GM20000 (cell line): ENCODE measurements around the gene IRF8.

Experiments used
- DNase-seq: peaks from one replicate; pipeline ENCODE4 v3.0.0; 2012; ENCODE audit warnings: low spot score
- TF ChIP-seq, protein P1 (sequence below): IDR thresholded peaks from 2 replicates; pipeline ENCODE4 v1.5.1; 2012; ENCODE audit warnings: mild to moderate bottlenecking, control low read depth; ENCODE audit errors: extremely low read depth, missing control alignments

IRF8 gene

DNA sequence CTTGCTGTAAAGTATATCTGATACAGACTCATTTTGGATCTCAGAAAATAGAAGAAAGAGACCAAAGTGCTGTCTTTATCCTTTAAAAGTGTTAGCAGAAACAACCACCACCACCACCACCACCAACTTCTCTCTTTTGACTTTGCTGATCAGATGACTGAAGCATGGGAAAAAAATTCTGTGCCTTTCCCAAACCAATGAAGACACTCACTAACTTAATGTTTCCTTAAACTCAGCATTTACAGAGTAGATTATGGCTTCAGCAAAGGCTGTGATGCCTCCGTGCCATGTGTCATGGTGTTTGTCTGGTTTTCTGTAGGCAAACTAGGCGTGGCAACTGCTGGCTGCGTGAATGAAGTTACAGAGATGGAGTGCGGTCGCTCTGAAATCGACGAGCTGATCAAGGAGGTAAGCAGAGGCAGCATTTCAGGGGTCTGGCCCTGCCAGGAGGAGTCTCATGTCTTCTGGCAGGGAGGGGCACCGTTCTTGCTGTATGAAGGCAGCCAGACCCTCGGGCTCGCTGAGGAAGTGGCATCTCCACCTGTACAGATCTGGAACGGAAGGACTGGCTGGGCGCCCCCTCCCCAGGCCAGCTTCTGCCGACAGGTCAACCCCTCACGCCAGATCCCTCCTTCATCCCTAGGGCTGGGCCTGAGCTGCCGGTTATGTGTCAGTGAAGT is 12.4 kb downstream of the IRF8 start:
- no peak for DNase-seq
- TF ChIP-seq, protein P1, sequence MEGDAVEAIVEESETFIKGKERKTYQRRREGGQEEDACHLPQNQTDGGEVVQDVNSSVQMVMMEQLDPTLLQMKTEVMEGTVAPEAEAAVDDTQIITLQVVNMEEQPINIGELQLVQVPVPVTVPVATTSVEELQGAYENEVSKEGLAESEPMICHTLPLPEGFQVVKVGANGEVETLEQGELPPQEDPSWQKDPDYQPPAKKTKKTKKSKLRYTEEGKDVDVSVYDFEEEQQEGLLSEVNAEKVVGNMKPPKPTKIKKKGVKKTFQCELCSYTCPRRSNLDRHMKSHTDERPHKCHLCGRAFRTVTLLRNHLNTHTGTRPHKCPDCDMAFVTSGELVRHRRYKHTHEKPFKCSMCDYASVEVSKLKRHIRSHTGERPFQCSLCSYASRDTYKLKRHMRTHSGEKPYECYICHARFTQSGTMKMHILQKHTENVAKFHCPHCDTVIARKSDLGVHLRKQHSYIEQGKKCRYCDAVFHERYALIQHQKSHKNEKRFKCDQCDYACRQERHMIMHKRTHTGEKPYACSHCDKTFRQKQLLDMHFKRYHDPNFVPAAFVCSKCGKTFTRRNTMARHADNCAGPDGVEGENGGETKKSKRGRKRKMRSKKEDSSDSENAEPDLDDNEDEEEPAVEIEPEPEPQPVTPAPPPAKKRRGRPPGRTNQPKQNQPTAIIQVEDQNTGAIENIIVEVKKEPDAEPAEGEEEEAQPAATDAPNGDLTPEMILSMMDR = no peak

DNA sequence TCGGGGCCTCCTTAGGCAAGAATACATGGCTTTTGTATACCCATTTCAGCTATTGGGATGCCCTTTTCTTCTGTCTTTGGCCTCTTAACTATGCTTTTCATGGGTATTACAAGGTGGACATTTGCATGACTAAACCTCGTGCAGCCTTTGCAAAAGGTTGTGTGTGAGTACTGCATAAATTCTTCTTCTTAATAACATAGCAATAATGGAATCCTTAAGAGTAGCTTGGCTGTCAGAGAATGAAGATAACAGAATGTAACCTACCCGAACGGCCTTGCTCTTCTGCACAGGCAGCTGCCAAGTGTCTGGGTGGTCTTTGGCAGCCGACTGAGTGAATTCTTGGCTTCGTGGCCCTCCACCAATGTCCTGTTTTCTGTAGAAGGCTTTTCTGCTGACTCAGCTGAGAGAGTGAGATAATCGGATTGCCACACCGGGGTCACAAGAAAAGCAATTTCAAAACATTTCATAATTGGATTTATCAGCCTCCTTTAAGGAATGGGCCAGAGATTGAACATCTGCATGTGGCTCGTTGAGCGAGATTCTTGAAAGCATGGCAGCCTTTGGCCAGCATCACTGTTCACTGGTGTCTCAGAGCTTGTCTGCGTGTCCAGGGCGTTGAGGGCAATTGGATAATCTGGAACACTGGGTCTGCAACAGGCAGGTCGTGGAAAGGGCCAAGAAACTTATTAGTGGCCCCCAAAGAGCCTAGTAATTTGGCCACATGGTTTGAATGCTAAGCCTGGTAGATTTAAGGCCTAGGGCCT is 13.4 kb downstream of the IRF8 start:
- no peak for DNase-seq
- TF ChIP-seq, protein P1 = no peak

DNA sequence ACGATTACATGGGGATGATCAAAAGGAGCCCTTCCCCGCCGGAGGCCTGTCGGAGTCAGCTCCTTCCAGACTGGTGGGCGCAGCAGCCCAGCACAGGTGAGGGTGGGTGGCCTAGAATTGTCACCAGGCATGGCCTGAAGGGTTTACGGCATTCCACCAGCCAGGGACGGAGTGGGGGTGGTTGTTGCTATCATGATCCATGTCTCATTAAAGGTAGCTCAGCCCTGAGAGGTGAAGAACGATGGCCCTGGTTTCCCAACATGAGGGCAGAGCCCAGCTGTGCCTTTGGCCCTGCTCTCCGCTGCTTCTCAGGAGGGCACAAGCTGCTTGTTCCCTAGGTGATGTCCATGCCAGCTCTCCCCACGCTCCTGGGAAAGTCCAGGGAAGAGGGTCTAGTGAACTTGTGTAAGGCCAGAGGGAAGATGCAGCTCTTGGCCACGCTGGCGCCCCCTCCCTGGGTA is 14.2 kb downstream of the IRF8 start:
- TF ChIP-seq, protein P1 = no peak

DNA sequence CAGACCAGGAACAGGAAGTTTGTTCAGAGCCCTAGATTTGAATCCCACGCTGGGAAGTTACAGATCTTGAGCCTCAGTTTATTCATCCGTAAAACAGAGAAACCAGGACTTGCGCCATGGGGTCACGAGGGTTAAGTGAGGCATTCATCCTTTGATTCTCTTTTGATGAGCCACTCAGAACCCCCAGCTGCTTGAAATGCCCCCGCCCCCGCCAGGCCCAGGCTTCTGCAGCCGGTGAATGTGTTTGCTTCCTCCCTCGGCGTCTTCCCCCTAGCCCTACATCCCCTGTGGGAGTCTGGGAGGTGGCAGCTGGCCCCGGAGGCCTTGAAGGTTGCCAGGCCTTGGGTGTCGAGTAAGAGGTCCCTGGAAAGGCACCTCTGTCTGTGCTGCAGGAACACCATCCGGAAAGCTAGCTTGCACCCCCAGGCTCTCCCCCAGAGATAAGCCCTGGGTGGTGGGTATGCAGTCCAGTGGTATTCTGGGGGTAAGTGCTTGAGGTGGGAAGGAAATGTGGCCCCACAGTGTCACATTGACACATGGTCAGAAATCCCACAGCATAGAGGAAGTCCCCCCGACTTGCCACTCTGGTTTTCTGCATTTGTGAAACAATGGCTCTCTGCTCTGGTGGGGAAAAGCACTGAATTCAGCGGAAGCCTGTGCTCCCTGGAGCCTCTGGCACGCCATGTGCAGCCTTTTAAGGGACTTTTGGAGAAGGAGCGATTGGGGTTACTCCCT is 14.9 kb downstream of the IRF8 start:
- DNase-seq = no peak
- TF ChIP-seq, protein P1 = no peak

More for the DNA sequence above, 14.2 kb downstream of the IRF8 start:
- DNase-seq = no peak

DNA sequence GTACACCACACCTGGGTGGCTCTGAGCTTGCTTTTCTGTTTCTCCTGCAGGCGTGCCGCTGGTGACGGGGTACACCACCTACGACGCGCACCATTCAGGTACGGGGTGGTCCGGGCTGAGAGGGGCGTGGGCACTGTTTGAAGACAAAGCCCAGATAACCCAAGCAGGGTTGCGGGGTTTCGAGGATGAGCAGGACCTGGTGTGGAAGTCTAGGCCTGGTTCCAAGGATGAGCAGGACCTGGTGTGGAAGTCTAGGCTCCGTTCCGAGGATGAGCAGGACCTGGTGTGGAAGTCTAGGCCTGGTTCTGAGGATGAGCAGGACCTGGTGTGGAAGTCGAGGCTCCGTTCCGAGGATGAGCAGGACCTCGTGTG is 15.4 kb downstream of the IRF8 start:
- DNase-seq = no peak
- TF ChIP-seq, protein P1 = no peak

DNA sequence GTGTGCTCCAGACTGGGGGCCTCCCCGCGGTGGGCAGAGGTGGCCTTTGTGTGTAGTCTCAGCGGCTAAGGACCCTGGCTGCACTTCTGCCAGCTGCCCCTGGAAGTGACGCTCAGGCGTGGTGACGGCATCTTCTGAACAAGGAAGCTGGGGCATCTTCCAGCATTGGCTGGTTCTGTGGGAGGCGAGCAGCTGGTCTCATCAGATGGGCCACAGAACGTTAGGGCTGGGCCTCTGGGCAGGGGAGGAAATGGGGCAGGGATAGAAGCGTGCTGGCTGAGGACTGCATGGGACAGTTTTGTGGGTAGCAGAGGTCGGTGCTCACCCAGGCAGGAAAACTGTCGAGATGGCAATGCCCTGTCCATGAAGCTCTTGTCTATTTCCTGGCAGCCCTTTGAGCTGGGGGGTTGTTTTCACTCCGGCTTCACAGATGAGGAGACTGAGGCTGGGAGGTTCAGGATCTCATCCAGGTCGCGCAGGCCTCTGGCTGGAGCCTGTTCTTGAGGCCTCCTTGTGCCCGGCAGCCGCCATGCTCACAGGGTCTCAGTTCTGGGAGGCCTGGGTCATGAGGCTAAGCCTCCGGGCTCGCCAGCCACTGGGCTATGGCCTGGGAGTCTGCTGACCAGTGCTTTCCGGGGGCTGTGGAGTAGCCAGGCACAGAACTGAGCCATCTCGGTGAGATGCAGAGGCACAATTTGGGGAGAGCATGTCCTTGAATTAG is 16.3 kb downstream of the IRF8 start:
- DNase-seq = no peak
- TF ChIP-seq, protein P1 = no peak
